Measurements from ENCODE around the gene GART.
"Not testable (repeated sequence)": the region's sequence is repeated elsewhere in the genome, so short reads cannot be mapped to it uniquely, and the experiment has no call there.

The GART gene

GRCh38 chr21:33518899-33519298, 23.0 kb downstream of the GART start:
- no peak for DNase-seq (ENCODE audit: low read depth in 2 of 2, low spot score in 1 of 2)

GRCh38 chr21:33514229-33514628, 27.7 kb downstream of the GART start:
- no peak for DNase-seq (ENCODE audit: low read depth in 2 of 2, low spot score in 1 of 2)

- no peak for DNase-seq (ENCODE audit: low read depth in 2 of 2, low spot score in 1 of 2)
Observed at GRCh38 chr21:33512481-33512880, 29.4 kb downstream of the GART start.

- DNase-seq (ENCODE audit: low read depth in 2 of 2, low spot score in 1 of 2): no peak
Observed at GRCh38 chr21:33511639-33512038, 30.3 kb downstream of the GART start.

- DNase-seq (ENCODE audit: low read depth in 2 of 2, low spot score in 1 of 2): no peak
Observed at GRCh38 chr21:33510826-33511225, 31.1 kb downstream of the GART start.

GRCh38 chr21:33507003-33507402, 34.9 kb downstream of the GART start:
- DNase-seq (ENCODE audit: low read depth in 2 of 2, low spot score in 1 of 2): not testable (repeated sequence)

GRCh38 chr21:33505833-33506232, 36.1 kb downstream of the GART start:
- no peak for DNase-seq (ENCODE audit: low read depth in 2 of 2, low spot score in 1 of 2)

GRCh38 chr21:33496345-33496744, 45.6 kb downstream of the GART start:
- DNase-seq (ENCODE audit: low read depth in 2 of 2, low spot score in 1 of 2): no peak

GRCh38 chr21:33495743-33496142, 46.2 kb downstream of the GART start:
- DNase-seq (ENCODE audit: low read depth in 2 of 2, low spot score in 1 of 2): no peak

- no peak for DNase-seq (ENCODE audit: low read depth in 2 of 2, low spot score in 1 of 2)
Observed at GRCh38 chr21:33493756-33494155, 48.2 kb downstream of the GART start.

- DNase-seq (ENCODE audit: low read depth in 2 of 2, low spot score in 1 of 2): no peak
Observed at GRCh38 chr21:33492571-33492970, 49.3 kb downstream of the GART start.

GRCh38 chr21:33491373-33492102, 50.4 kb downstream of the GART start, which contains the start of gene DNAJC28:
TSS of gene DNAJC28 (minus strand) at chr21:33491716. CDS start at chr21:33489393, 2,323 bp downstream.
- peak; percentile 87 to 94 for DNase-seq (ENCODE audit: low read depth in 2 of 2, low spot score in 1 of 2)

- DNase-seq (ENCODE audit: low read depth in 2 of 2, low spot score in 1 of 2): no peak
Observed at GRCh38 chr21:33490991-33491372, 50.9 kb downstream of the GART start.

- DNase-seq (ENCODE audit: low read depth in 2 of 2, low spot score in 1 of 2): no peak
Observed at GRCh38 chr21:33488936-33489335, 53.0 kb downstream of the GART start.

GRCh38 chr21:33487996-33488395, 53.9 kb downstream of the GART start:
- DNase-seq (ENCODE audit: low read depth in 2 of 2, low spot score in 1 of 2): no peak

- DNase-seq (ENCODE audit: low read depth in 2 of 2, low spot score in 1 of 2): no peak
Observed at GRCh38 chr21:33481314-33481943, 60.5 kb downstream of the GART start.

- DNase-seq (ENCODE audit: low read depth in 2 of 2, low spot score in 1 of 2): no peak
Observed at GRCh38 chr21:33480481-33481103, 61.3 kb downstream of the GART start.

GRCh38 chr21:33479679-33480480, 62.0 kb downstream of the GART start, which contains the start of gene TMEM50B:
TSS of gene TMEM50B (minus strand) at chr21:33479974. CDS start at chr21:33468885, 11,089 bp downstream.
- DNase-seq (ENCODE audit: low read depth in 2 of 2, low spot score in 1 of 2): peak; percentile 90 to 95

- DNase-seq (ENCODE audit: low read depth in 2 of 2, low spot score in 1 of 2): no peak
Observed at GRCh38 chr21:33478935-33479678, 62.8 kb downstream of the GART start.

GRCh38 chr21:33478182-33478581, 63.7 kb downstream of the GART start:
- no peak for DNase-seq (ENCODE audit: low read depth in 2 of 2, low spot score in 1 of 2)

- no peak for DNase-seq (ENCODE audit: low read depth in 2 of 2, low spot score in 1 of 2)
Observed at GRCh38 chr21:33477066-33477465, 64.9 kb downstream of the GART start.

Data from stimulated activated CD8-positive, alpha-beta memory T cell treated with anti-CD3 and anti-CD28 coated beads, Interleukin-4, amount 100 ng/mL, for 1 hour (primary cell).